OCI-LY1 (cell line): ENCODE results near the gene ZSWIM4.
A peak's percentile ranks its signal among the peaks of the same experiment; 100 is the strongest.

Source experiments
- H2AFZ ChIP-seq: fragments of 200-600 bp; sonication (generic), shearing (Covaris generic); 2 replicates; pipeline ENCODE4 v1.6.0; 2014; ENCODE audit warnings: antibody characterized with exemption, mild to moderate bottlenecking, low read length
- H3F3A ChIP-seq: fragments of 200-600 bp; sonication (generic), shearing (Covaris generic); 2 replicates; pipeline ENCODE4 v1.6.0; 2014; ENCODE audit warnings: mild to moderate bottlenecking, antibody characterized with exemption, low read length, moderate library complexity; ENCODE audit not compliant: insufficient read depth
- H3K27ac ChIP-seq: fragments of 200-600 bp; sonication (generic); 2 replicates; pipeline ENCODE4 v1.5.1; 2014; ENCODE audit warnings: low read length, mixed run types, mild to moderate bottlenecking, low read depth; ENCODE audit not compliant: poor library complexity, severe bottlenecking
- H3K27me3 ChIP-seq: fragments of 200-600 bp; sonication (generic); 2 replicates; pipeline ENCODE4 v1.6.0; 2014; ENCODE audit warnings: antibody characterized with exemption, mild to moderate bottlenecking, low read length, moderate library complexity; ENCODE audit not compliant: insufficient read depth
- H3K36me3 ChIP-seq: fragments of 200-600 bp; sonication (generic); 2 replicates; pipeline ENCODE4 v1.6.1; 2014; ENCODE audit warnings: mild to moderate bottlenecking, antibody characterized with exemption, low read length, moderate library complexity, mixed read lengths; ENCODE audit not compliant: insufficient read depth
- H3K4me1 ChIP-seq: fragments of 200-600 bp; sonication (generic); 2 replicates; pipeline ENCODE4 v1.5.1; 2014; ENCODE audit warnings: mild to moderate bottlenecking, low read length, moderate library complexity; ENCODE audit not compliant: insufficient read depth, severe bottlenecking
- H3K4me2 ChIP-seq: fragments of 200-600 bp; sonication (generic), shearing (Covaris generic); 2 replicates; pipeline ENCODE4 v1.6.1; 2014; ENCODE audit warnings: low read length
- H3K4me3 ChIP-seq: fragments of 200-600 bp; sonication (generic); 2 replicates; pipeline ENCODE4 v1.5.1; 2014; ENCODE audit warnings: low read length, low read depth, mild to moderate bottlenecking, mixed read lengths; ENCODE audit not compliant: poor library complexity, severe bottlenecking
- H3K79me2 ChIP-seq: fragments of 200-600 bp; shearing (Covaris generic); 2 replicates; pipeline ENCODE4 v1.6.1; 2016; ENCODE audit warnings: mixed run types, low read length, mixed read lengths; ENCODE audit not compliant: insufficient read depth
- H3K9ac ChIP-seq: fragments of 200-600 bp; sonication (generic), shearing (Covaris generic); 2 replicates; pipeline ENCODE4 v1.6.1; 2014; ENCODE audit warnings: mild to moderate bottlenecking, low read length, mixed read lengths
- H3K9me2 ChIP-seq: fragments of 200-600 bp; sonication (generic), shearing (Covaris generic); 2 replicates; pipeline ENCODE4 v1.6.1; 2014; ENCODE audit warnings: low read depth, mild to moderate bottlenecking, low read length, mixed read lengths
- H3K9me3 ChIP-seq: fragments of 200-600 bp; shearing (Covaris generic); 2 replicates; pipeline ENCODE4 v1.6.1; 2014; ENCODE audit warnings: low read length, mixed read lengths
- H4K20me1 ChIP-seq: fragments of 200-600 bp; sonication (generic), shearing (Covaris generic); 2 replicates; pipeline ENCODE4 v1.6.0; 2016; ENCODE audit warnings: mild to moderate bottlenecking, low read length; ENCODE audit not compliant: insufficient read depth
- CTCF ChIP-seq: fragments of 200-600 bp; sonication (generic), shearing (Covaris generic); IDR thresholded peaks from 2 replicates; pipeline ENCODE4 v1.5.1; 2017; ENCODE audit warnings: mild to moderate bottlenecking, antibody characterized with exemption, low read length, moderate library complexity, mixed read lengths
- EZH2 ChIP-seq: fragments of 200-600 bp; sonication (generic), shearing (Covaris generic); IDR thresholded peaks from 2 replicates; pipeline ENCODE4 v1.8.0; 2017; ENCODE audit warnings: borderline replicate concordance, mixed run types, mild to moderate bottlenecking, antibody characterized with exemption, low read length, moderate library complexity, mixed read lengths

ZSWIM4 gene

GRCh38 chr19:13865571-13866462, 70.6 kb downstream of the ZSWIM4 start:
- Histone ChIP-seq H3K36me3 (no peaks in the 10 kb centered on the region), H3K4me3 (peak overlapping the region; percentile 52), H4K20me1 (no peaks in the 10 kb centered on the region), H3K9me2 (no peaks in the 10 kb centered on the region), H3K4me1 (peaks cover 6% of the 10 kb centered on the region), H2AFZ (no peak overlapping the region), H3K27ac (no peak overlapping the region), H3K9ac (peak overlapping the region; percentile 23; the same call in 1 of the 2 replicates), H3K79me2 (no peaks in the 10 kb centered on the region), H3F3A (no peaks in the 10 kb centered on the region), H3K27me3 (peaks cover 7% of the 10 kb centered on the region; the same call in 1 of the 2 replicates), H3K4me2 (peak overlapping the region; percentile 62), H3K9me3 (no peaks in the 10 kb centered on the region)
- TF ChIP-seq CTCF (no peak), EZH2 (no peak)

- H3K4me2 ChIP-seq: peak overlapping the region; percentile 62; the same call in 1 of the 2 replicates
- H4K20me1 ChIP-seq: no peaks in the 10 kb centered on the region
- no peak overlapping the region for H2AFZ ChIP-seq
- no peaks in the 10 kb centered on the region for H3K9me2 ChIP-seq
- no peaks in the 10 kb centered on the region for H3K36me3 ChIP-seq
- no peak overlapping the region for H3K9ac ChIP-seq
- no peaks in the 10 kb centered on the region for H3K9me3 ChIP-seq
- H3K4me3 ChIP-seq: no peak overlapping the region
- no peaks in the 10 kb centered on the region for H3K79me2 ChIP-seq
- no peak overlapping the region for H3K27ac ChIP-seq
- H3K27me3 ChIP-seq: peaks cover 8% of the 10 kb centered on the region; the same call in 1 of the 2 replicates
- peaks cover 6% of the 10 kb centered on the region for H3K4me1 ChIP-seq
- TF ChIP-seq EZH2 (no peak), CTCF (no peak)
- no peaks in the 10 kb centered on the region for H3F3A ChIP-seq
Observed at GRCh38 chr19:13866463-13867046, 71.3 kb downstream of the ZSWIM4 start.

- Histone ChIP-seq H3K27me3 (peaks cover 11% of the 10 kb centered on the region; the same call in 1 of the 2 replicates), H3K9me3 (no peaks in the 10 kb centered on the region), H3K36me3 (no peaks in the 10 kb centered on the region), H3K27ac (no peak overlapping the region), H3K9ac (no peak overlapping the region), H3K4me1 (no peaks in the 10 kb centered on the region), H3K79me2 (no peaks in the 10 kb centered on the region), H2AFZ (no peak overlapping the region), H3K4me2 (no peak overlapping the region), H3K4me3 (no peak overlapping the region), H3F3A (no peaks in the 10 kb centered on the region), H3K9me2 (no peaks in the 10 kb centered on the region), H4K20me1 (no peaks in the 10 kb centered on the region)
- TF ChIP-seq CTCF (no peak), EZH2 (no peak)
Observed at GRCh38 chr19:13868663-13869062, 73.4 kb downstream of the ZSWIM4 start.
